K562 (cell line): ENCODE data around the gene CST3. TPM values are rescaled to one million over a fixed set of nuclear protein-coding genes. Genes with fewer than 3 reads are reported as not detected.

Experiments used
- ARHGAP35 ChIP-seq: fragments of 450-650 bp; IDR thresholded peaks from 2 replicates; pipeline ENCODE4 v1.6.1; 2018; ENCODE audit not compliant: partially characterized antibody
- ATF3 ChIP-seq, 2 experiments: fragments of 450-650 bp in 1 of 2; sonication (generic) in 1 of 2; formaldehyde crosslinking in 1 of 2; IDR thresholded peaks in 1 of 2; conservative IDR thresholded peaks in 1 of 2; 2 replicates each; pipeline versions ENCODE4 v1.6.1 to v1.8.1; 2016 to 2023; ENCODE audit warnings: mild to moderate bottlenecking in 2 of 2, moderate library complexity in 2 of 2, inconsistent platforms in 1 of 2, missing genetic modification reagents in 1 of 2
- C11orf30 ChIP-seq: fragments of 450-650 bp; IDR thresholded peaks from 2 replicates; pipeline ENCODE4 v1.6.1; 2016; ENCODE audit warnings: low read depth, mild to moderate bottlenecking
- CREB3L1 ChIP-seq: fragments of 450-650 bp; IDR thresholded peaks from 2 replicates; pipeline ENCODE4 v1.6.1; 2014; ENCODE audit warnings: low read depth, mild to moderate bottlenecking, moderate library complexity, borderline replicate concordance
- EP400 ChIP-seq: fragments of 450-650 bp; IDR thresholded peaks from 2 replicates; pipeline ENCODE4 v1.6.1; 2017; ENCODE audit warnings: antibody characterized with exemption, mild to moderate bottlenecking, moderate library complexity
- HDAC3 ChIP-seq: fragments of 450-650 bp; IDR thresholded peaks from 2 replicates; pipeline ENCODE4 v1.6.1; 2018; ENCODE audit warnings: borderline replicate concordance, mild to moderate bottlenecking, moderate library complexity; ENCODE audit not compliant: partially characterized antibody
- HOXB6 ChIP-seq: fragments of 250-450 bp; sonication (Bioruptor Pico); IDR thresholded peaks from 2 replicates; pipeline ENCODE4 v1.5.1; 2022; ENCODE audit warnings: mild to moderate bottlenecking, borderline replicate concordance
- KAT2B ChIP-seq: IDR thresholded peaks from one replicate; pipeline ENCODE4 v1.6.1; 2012; ENCODE audit warnings: low read depth, mild to moderate bottlenecking, control low read depth, inconsistent platforms, low read length, moderate library complexity
- NBN ChIP-seq: fragments of 450-650 bp; IDR thresholded peaks from 2 replicates; pipeline ENCODE4 v1.6.1; 2016; ENCODE audit warnings: low read depth, mild to moderate bottlenecking
- PATZ1 ChIP-seq: fragments of 250-450 bp; sonication (Bioruptor Pico); IDR thresholded peaks from 2 replicates; pipeline ENCODE4 v1.5.0; 2020; ENCODE audit warnings: mild to moderate bottlenecking, borderline replicate concordance
- POLR2H ChIP-seq: IDR thresholded peaks from 2 replicates; pipeline ENCODE4 v1.6.1; 2016; ENCODE audit warnings: missing genetic modification characterization, low read depth, mild to moderate bottlenecking, control low read depth, missing compliant biosample characterization, moderate library complexity
- PURB ChIP-seq: sonication (generic); formaldehyde crosslinking; IDR thresholded peaks from 2 replicates; pipeline ENCODE4 v1.9.0; 2021; ENCODE audit warnings: low read depth, mild to moderate bottlenecking, missing genetic modification reagents
- RBM14 ChIP-seq: fragments of 200-400 bp; formaldehyde crosslinking; IDR thresholded peaks from 2 replicates; pipeline ENCODE4 v1.6.1; 2018; ENCODE audit warnings: low read depth, mild to moderate bottlenecking, low read length, moderate library complexity, borderline replicate concordance; ENCODE audit not compliant: insufficient read depth
- SRSF9 ChIP-seq: fragments of 200-400 bp; formaldehyde crosslinking; IDR thresholded peaks from 2 replicates; pipeline ENCODE4 v1.6.1; 2017; ENCODE audit warnings: low read depth, low read length, borderline replicate concordance
- TBL1XR1 ChIP-seq, 2 experiments: IDR thresholded peaks; 2 replicates each; pipeline ENCODE4 v1.6.1; 2012; ENCODE audit warnings: improper control_type of control experiment in 2 of 2, low read length in 2 of 2, mild to moderate bottlenecking in 1 of 2
- TCF7L2 ChIP-seq: fragments of 150-350 bp; IDR thresholded peaks from 2 replicates; pipeline ENCODE4 v1.6.1; 2016; ENCODE audit warnings: low read depth, mild to moderate bottlenecking, low read length, moderate library complexity
- THRA ChIP-seq: fragments of 450-650 bp; IDR thresholded peaks from 2 replicates; pipeline ENCODE4 v1.6.1; 2017; ENCODE audit warnings: mild to moderate bottlenecking, moderate library complexity
- ZNF263 ChIP-seq: sonication (generic); formaldehyde crosslinking; IDR thresholded peaks from 2 replicates; pipeline ENCODE4 v1.8.0; 2022; ENCODE audit warnings: mild to moderate bottlenecking, missing genetic modification reagents, borderline replicate concordance
- polyA plus RNA-seq, 8 experiments: library from polyadenylated mRNA; depleted of rRNA in 4 of 8; stranded (reverse) in 5 of 8; unstranded in 3 of 8; fragments of >200 nt; fragmentation: Nextera tagmentation in 2 of 8; fragmentation: Illumina TruSeq in 1 of 8; extraction: Ambion mirVana in 2 of 8; extraction: Trizol in 1 of 8; gene quantifications; 2 replicates each; pipeline versions ENCODE4 v1.2.1 to v1.2.3, GENCODE V29; 2011 to 2014; ENCODE audit warnings: inconsistent platforms in 1 of 8, missing spikeins in 1 of 8
- total RNA-seq, 7 experiments: library from RNA; depleted of rRNA in 6 of 7; stranded (reverse); fragments of >200 nt in 6 of 7; fragmentation: Illumina TruSeq in 2 of 7; extraction: Trizol in 2 of 7; gene quantifications; 2 replicates each; pipeline versions ENCODE4 v1.2.1 to v1.2.3, GENCODE V29; 2011 to 2021; ENCODE audit warnings: low replicate concordance in 1 of 7
- TF ChIP-seq, protein P1 (sequence below): fragments of 450-650 bp; formaldehyde crosslinking; IDR thresholded peaks from 2 replicates; pipeline ENCODE4 v1.4.0; 2020; ENCODE audit warnings: mild to moderate bottlenecking, moderate library complexity

Gene CST3
- total and polyA plus RNA-seq, 9 of the 15 experiments (the other 6 are each of a cell fraction or from before 2014, with no cell fraction given) = 8.7 to 113 (median 48.5) TPM

GRCh38 chr20:23659989-23660837 is 22.5 kb upstream of the CST3 start (continued):
- TF ChIP-seq TBL1XR1 (IDR thresholded peaks at IDR 0.05; ENCODE audit: low read length in 2 of 2) (no peak), TCF7L2 (no peak), CREB3L1 (no peak), THRA (peak; percentile 75), POLR2H (peak; percentile 36; the same call in 1 of the 2 replicates), ZNF263 (CRISPR knock-in tag) (no peak), ATF3 (IDR thresholded peaks at IDR 0.05) (peak; percentile 90), ATF3 (CRISPR knock-in tag; conservative IDR thresholded peaks at IDR 0.05) (no peak), RBM14 (no peak), SRSF9 (no peak), HDAC3 (no peak), PURB (CRISPR knock-in tag) (no peak), EP400 (peak; percentile 47), PATZ1 (CRISPR knock-in tag) (no peak), ARHGAP35 (peak; percentile 61), C11orf30 (no peak), NBN (peak; percentile 47; the same call in 1 of the 2 replicates), KAT2B (no peak), HOXB6 (CRISPR knock-in tag) (no peak)
- TF ChIP-seq, protein P1, sequence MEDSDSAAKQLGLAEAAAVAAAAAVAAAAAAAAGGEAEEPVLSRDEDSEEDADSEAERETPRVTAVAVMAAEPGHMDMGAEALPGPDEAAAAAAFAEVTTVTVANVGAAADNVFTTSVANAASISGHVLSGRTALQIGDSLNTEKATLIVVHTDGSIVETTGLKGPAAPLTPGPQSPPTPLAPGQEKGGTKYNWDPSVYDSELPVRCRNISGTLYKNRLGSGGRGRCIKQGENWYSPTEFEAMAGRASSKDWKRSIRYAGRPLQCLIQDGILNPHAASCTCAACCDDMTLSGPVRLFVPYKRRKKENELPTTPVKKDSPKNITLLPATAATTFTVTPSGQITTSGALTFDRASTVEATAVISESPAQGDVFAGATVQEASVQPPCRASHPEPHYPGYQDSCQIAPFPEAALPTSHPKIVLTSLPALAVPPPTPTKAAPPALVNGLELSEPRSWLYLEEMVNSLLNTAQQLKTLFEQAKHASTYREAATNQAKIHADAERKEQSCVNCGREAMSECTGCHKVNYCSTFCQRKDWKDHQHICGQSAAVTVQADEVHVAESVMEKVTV (CRISPR knock-in tag) = no peak
